GM12874 (cell line): ENCODE results near the gene CBLB.

ENCODE experiments used
- TF ChIP-seq, protein P1 (sequence below): IDR thresholded peaks from 2 replicates; pipeline ENCODE4 v1.5.1; 2011; ENCODE audit warnings: low read depth, mild to moderate bottlenecking, control low read depth, low read length, moderate library complexity; ENCODE audit not compliant: insufficient read depth

CBLB gene

DNA sequence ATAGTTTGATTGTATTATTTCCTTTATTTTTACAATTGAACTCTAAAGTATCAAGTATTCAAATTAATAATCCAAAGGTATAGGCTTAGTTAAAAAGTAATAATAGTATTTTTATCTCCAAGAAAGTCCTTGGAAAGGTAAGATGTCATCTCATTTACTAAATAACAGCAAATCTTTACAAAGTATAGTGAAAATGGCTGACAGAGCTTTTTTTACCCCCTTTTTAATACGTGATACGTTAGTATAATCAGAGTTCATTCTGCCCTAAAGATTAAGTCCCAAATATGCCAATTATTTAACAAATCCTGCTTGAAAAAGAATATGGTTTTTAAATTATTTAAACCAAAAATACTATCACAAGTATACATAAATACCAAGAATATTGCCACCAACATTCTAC, 12.2 kb downstream of the CBLB start:
- TF ChIP-seq, protein P1, sequence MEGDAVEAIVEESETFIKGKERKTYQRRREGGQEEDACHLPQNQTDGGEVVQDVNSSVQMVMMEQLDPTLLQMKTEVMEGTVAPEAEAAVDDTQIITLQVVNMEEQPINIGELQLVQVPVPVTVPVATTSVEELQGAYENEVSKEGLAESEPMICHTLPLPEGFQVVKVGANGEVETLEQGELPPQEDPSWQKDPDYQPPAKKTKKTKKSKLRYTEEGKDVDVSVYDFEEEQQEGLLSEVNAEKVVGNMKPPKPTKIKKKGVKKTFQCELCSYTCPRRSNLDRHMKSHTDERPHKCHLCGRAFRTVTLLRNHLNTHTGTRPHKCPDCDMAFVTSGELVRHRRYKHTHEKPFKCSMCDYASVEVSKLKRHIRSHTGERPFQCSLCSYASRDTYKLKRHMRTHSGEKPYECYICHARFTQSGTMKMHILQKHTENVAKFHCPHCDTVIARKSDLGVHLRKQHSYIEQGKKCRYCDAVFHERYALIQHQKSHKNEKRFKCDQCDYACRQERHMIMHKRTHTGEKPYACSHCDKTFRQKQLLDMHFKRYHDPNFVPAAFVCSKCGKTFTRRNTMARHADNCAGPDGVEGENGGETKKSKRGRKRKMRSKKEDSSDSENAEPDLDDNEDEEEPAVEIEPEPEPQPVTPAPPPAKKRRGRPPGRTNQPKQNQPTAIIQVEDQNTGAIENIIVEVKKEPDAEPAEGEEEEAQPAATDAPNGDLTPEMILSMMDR = no peak

DNA sequence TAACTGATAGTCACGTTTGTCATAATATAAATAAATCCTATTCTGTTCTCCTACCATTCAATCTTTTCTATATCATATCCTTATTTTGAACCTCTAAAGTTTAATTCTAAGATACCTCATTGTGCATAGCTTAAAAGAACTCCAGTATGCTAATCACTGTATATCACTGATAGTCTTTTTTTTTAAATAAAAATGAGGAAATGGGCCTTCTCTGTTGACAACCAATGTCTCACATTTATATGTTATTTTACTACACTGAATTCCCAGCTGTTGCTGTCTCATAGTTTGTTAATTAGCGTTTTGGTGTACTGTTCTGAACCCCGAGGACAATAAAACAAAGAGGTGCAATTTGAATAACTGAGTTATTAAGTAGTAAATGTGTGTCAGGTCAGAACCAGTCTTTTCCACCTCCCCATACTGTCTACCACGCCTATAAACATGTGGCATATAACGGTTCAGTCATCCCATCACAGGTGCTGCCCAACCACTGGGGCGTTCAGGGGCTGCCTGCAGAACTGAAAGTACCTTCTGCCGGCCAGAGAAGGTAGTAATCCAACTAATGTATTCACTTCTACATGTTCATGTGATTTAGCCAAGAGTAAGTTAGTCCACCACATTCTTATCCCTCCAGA, 14.9 kb downstream of the CBLB start:
- TF ChIP-seq, protein P1 = no peak

DNA sequence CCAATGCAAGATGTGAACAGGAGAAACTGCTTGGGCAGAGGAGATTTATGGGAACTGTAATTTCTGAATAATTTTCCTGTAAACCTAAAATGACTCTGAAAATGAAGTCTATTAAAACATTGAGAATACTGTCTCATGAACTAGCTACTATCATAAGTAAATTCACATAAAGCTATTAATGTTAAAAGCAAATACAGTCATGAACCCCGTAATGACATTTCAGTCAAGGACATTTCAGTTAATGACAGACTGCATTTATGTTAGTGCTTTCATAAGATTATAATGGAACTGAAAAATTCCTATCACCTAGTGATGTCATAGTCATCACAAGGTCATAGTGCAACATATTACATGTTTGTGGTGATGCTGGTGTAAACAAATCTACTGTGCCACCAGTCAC, 17.2 kb downstream of the CBLB start:
- TF ChIP-seq, protein P1 = no peak

DNA sequence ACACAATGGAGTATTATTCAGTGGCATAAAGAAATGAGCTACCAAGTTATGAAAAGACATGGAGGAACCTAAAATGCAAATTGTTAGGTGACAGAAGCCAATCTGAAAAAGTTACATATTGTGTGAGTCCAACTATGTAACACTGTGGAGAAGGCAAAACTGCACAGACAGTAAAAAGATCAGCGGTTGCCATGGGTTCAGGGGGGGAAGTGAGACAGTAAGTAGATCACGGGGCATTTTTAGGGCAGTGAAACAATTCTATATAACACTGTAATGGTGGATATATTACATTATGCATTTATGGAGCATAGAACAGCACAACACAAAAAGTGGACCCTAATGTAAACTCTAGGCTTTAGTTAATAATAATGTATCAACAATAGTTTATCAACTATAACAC, 17.6 kb downstream of the CBLB start:
- TF ChIP-seq, protein P1 = no peak

DNA sequence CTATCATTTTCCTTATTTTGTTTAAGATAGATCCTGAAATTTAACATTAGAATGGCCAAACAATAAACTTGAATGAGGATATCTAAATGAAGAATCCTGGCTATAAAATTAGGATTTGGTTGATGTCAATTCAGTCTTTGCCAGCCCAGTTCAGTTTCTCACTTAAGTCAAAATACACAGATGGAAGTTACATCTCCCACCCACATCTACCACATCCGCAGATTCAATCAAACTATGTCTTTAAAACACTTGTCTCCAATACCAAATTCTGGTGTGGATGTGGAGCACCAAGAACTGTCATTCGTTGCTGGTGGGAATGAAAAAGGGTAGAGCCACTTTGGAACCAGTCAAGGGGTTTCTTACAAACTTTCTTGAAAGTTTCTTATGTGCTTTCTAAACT, 18.2 kb downstream of the CBLB start:
- TF ChIP-seq, protein P1 = no peak

DNA sequence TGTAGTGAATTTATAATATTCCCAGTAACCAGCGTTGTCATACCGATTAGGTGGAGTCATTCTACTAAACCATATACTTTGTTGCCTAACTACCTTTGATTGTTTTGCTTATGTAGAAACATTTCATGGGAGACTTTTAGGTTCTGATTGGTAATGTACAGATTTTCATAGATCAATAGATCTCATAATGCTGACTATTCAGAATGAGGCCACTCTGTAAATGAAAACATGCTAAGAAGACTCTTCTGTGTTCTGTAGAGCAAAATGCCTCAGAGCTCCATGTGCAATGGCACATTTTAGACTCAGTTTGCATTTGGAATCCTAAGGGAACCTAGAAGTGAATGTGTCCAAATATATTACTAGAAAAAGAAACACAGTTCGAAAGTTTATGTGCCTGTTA, 20.0 kb downstream of the CBLB start:
- TF ChIP-seq, protein P1 = no peak

DNA sequence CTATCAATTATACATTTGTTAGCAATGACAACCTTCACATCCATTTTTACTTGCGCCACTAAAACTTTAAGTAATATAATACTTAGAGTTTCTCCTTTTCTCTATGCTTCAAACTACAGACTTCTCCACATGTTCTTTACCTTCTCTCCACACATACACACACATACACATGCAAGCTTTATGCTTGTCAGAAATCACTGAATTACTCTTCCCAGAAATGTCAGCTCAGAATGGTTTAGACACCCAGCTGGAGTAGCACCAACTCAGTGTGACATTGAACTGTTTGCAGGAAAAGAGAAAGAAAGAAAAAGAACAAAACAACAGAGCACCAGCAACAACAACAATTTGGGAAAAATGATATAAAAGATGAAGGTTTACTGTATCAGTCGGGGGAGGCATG, 20.9 kb downstream of the CBLB start:
- TF ChIP-seq, protein P1 = no peak
